ENCODE measurements around the gene NFE2L3. TPM values are rescaled to one million over a fixed set of nuclear protein-coding genes. Genes with fewer than 3 reads are reported as not detected.
"Not testable (repeated sequence)": the region's sequence is repeated elsewhere in the genome, so short reads cannot be mapped to it uniquely, and the experiment has no call there.

The NFE2L3 gene
- total RNA-seq, 1 donor from 2014 or later: 2.8 TPM

DNA sequence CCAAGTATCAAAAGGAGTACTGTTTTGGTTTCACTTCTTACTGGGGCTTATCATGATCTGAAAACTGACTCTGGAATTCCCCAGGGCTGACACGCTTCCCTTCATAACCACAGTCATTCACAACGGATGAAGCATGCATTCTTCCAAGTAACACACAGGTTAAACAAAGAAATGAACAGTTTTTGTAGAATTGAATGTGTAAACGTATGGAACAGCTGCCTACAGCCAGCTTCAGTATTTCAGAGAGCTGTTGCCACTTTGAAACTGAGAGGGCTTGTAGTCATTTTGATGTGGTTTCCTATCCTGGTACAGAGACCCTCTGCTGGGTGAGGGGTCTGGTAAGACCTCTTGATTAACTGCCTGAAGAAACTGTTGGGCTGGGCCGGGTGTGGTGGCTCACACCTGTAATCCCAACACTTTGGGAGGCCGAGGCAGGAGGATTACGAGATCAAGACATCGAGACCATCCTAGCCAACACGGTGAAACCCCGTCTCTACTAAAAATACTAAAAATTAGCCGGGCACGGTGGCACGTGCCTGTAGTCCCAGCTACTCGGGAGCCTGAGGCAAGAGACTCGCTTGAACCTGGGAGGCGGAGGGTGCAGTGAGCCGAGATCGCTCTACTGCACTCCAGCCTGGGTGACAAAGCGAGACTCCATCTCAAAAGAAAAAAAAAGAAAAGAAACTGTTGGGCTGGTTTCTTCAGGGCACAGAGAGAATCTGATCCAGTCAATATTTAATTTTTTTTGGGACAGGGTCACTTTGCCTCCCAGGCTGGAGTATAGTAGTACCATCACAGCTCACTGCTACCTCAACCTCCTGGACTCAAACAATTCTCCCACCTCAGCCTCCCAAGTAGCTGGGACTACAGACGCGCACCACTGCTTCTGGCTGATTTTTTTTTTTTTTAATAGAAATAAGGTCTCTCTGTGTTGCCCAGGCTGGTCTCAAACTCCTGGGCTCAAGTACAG is 4.7 kb downstream of the NFE2L3 start:
- no peak overlapping the region for H3K27ac Mint-ChIP-seq (ENCODE audit: unreplicated experiment)
- DNase-seq (ENCODE audit: low spot score): no peak
- TF ChIP-seq, protein P1, sequence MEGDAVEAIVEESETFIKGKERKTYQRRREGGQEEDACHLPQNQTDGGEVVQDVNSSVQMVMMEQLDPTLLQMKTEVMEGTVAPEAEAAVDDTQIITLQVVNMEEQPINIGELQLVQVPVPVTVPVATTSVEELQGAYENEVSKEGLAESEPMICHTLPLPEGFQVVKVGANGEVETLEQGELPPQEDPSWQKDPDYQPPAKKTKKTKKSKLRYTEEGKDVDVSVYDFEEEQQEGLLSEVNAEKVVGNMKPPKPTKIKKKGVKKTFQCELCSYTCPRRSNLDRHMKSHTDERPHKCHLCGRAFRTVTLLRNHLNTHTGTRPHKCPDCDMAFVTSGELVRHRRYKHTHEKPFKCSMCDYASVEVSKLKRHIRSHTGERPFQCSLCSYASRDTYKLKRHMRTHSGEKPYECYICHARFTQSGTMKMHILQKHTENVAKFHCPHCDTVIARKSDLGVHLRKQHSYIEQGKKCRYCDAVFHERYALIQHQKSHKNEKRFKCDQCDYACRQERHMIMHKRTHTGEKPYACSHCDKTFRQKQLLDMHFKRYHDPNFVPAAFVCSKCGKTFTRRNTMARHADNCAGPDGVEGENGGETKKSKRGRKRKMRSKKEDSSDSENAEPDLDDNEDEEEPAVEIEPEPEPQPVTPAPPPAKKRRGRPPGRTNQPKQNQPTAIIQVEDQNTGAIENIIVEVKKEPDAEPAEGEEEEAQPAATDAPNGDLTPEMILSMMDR (IDR thresholded peaks at IDR 0.05; ENCODE audit: unreplicated experiment): no peak
- peaks cover 8% of the 10 kb centered on the region for H3K9me3 Mint-ChIP-seq (ENCODE audit: unreplicated experiment)
- peaks cover 11% of the 10 kb centered on the region for H3K27me3 Mint-ChIP-seq (ENCODE audit: unreplicated experiment)
- H3K36me3 Mint-ChIP-seq (ENCODE audit: low read depth, unreplicated experiment): peaks cover under 1% of the 10 kb centered on the region
- H3K4me3 Mint-ChIP-seq (ENCODE audit: unreplicated experiment): no peak overlapping the region
- peaks cover 26% of the 10 kb centered on the region for H3K4me1 Mint-ChIP-seq (ENCODE audit: unreplicated experiment)

DNA sequence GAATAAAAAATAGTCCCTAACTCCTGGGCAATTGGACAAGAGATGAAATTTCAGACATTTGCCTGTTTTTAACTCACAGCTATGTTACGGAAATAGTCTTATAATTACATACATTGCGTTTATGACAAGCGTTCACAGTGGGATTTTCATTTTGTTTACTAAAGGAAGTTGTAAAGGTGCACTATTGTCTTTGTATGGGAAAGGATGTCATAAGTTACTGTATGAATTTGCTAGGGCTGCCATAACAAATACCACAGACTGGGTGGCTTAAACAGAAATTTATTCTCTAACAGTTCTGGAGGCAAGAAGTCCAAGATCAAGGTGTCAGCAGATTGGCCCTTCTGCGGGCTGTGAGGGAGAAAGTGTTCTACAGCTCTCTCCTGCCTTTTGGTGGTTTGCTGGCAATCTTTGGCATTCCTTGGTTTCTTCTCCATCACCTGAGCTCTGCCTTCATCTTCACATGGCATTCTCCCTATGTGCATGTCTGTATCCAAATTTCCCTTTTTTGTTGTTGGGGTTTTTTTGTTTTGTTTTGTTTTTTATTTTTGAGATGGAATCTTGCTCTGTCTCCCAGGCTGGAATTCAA is 5.6 kb downstream of the NFE2L3 start:
- H3K4me1 Mint-ChIP-seq (ENCODE audit: unreplicated experiment): peaks cover 26% of the 10 kb centered on the region

DNA sequence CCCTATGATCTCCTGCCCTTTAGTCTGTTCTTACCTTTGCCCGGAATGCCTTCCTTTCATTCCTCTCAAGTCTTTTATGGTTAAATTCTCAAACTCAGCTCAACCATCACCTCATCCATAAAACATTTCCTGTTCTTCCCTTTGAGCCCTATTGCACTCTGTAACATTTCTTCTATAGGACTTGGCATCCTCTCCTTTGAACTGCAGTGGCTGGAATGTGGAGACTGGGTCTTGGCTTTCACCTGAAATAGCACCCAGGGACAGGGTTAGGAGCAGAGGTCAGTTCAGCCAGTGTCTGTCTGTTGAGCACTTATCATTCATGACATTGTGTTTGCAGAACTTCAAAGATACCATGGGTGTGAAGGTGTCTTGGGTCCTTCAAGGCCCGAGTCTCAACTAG is 7.2 kb downstream of the NFE2L3 start:
- Mint-ChIP-seq H3K36me3 (ENCODE audit: low read depth, unreplicated experiment) (no peaks in the 10 kb centered on the region), H3K4me3 (ENCODE audit: unreplicated experiment) (no peak overlapping the region), H3K4me1 (ENCODE audit: unreplicated experiment) (peaks cover 13% of the 10 kb centered on the region), H3K27ac (ENCODE audit: unreplicated experiment) (no peak overlapping the region), H3K27me3 (ENCODE audit: unreplicated experiment) (peaks cover under 1% of the 10 kb centered on the region), H3K9me3 (ENCODE audit: unreplicated experiment) (no peaks in the 10 kb centered on the region)
- TF ChIP-seq, protein P1 (IDR thresholded peaks at IDR 0.05; ENCODE audit: unreplicated experiment): no peak
- no peak for DNase-seq (ENCODE audit: low spot score)

More for the DNA sequence above, 5.6 kb downstream of the NFE2L3 start:
- TF ChIP-seq, protein P1 (IDR thresholded peaks at IDR 0.05; ENCODE audit: unreplicated experiment): no peak
- no peaks in the 10 kb centered on the region for H3K36me3 Mint-ChIP-seq (ENCODE audit: low read depth, unreplicated experiment)
- DNase-seq (ENCODE audit: low spot score): no peak
- no peak overlapping the region for H3K4me3 Mint-ChIP-seq (ENCODE audit: unreplicated experiment)
- peaks cover 11% of the 10 kb centered on the region for H3K27me3 Mint-ChIP-seq (ENCODE audit: unreplicated experiment)
- peaks cover 8% of the 10 kb centered on the region for H3K9me3 Mint-ChIP-seq (ENCODE audit: unreplicated experiment)
- H3K27ac Mint-ChIP-seq (ENCODE audit: unreplicated experiment): no peak overlapping the region

DNA sequence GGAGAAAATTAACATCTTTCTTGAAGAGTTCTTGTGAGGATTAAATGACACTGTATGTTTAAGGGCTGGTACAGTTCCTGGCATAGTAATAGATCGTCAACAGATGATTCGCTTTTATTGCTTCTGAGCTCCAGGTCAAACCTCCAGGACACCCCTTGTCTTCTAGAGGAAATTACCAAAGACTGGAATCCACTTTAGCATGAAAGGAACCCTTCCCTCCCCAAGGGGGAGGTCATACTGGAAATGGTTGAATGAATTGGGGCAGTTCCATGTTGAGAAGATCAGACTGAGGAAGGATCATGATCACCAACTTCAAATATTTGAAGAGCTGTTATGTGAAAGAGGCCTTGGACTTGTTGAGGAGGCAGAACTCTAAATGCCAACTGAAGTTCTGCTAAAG is 8.9 kb downstream of the NFE2L3 start:
- peak overlapping the region; percentile 11 for H3K4me3 Mint-ChIP-seq (ENCODE audit: unreplicated experiment)
- DNase-seq (ENCODE audit: low spot score): no peak
- H3K9me3 Mint-ChIP-seq (ENCODE audit: unreplicated experiment): no peaks in the 10 kb centered on the region
- peaks cover 6% of the 10 kb centered on the region for H3K4me1 Mint-ChIP-seq (ENCODE audit: unreplicated experiment)
- no peaks in the 10 kb centered on the region for H3K36me3 Mint-ChIP-seq (ENCODE audit: low read depth, unreplicated experiment)
- H3K27me3 Mint-ChIP-seq (ENCODE audit: unreplicated experiment): no peaks in the 10 kb centered on the region
- H3K27ac Mint-ChIP-seq (ENCODE audit: unreplicated experiment): peak overlapping the region; percentile 61
- TF ChIP-seq, protein P1 (IDR thresholded peaks at IDR 0.05; ENCODE audit: unreplicated experiment): no peak

DNA sequence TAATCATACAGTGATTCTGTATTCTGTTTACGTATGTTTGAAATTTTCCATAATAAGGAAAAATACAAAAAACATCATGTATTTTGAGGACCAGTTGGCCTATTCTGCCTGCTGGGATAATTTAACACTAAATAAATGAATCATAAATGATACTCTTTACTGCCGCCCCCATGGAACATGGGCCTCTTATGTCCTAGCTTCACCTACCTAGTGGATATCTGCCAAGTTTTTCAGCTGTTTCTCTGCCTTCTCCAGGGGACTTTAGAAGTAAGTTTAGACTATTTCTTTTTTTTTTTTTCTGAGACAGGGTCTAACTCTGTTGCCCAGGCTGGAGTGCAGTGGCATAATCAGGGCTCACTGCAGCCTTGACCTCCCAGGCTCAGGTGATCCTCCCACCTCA is 10.4 kb downstream of the NFE2L3 start:
- H3K27me3 Mint-ChIP-seq (ENCODE audit: unreplicated experiment): no peaks in the 10 kb centered on the region
- H3K36me3 Mint-ChIP-seq (ENCODE audit: low read depth, unreplicated experiment): no peaks in the 10 kb centered on the region
- TF ChIP-seq, protein P1 (IDR thresholded peaks at IDR 0.05; ENCODE audit: unreplicated experiment): no peak
- H3K4me1 Mint-ChIP-seq (ENCODE audit: unreplicated experiment): peaks cover 2% of the 10 kb centered on the region
- no peak for DNase-seq (ENCODE audit: low spot score)
- no peak overlapping the region for H3K27ac Mint-ChIP-seq (ENCODE audit: unreplicated experiment)
- H3K9me3 Mint-ChIP-seq (ENCODE audit: unreplicated experiment): no peaks in the 10 kb centered on the region
- no peak overlapping the region for H3K4me3 Mint-ChIP-seq (ENCODE audit: unreplicated experiment)

DNA sequence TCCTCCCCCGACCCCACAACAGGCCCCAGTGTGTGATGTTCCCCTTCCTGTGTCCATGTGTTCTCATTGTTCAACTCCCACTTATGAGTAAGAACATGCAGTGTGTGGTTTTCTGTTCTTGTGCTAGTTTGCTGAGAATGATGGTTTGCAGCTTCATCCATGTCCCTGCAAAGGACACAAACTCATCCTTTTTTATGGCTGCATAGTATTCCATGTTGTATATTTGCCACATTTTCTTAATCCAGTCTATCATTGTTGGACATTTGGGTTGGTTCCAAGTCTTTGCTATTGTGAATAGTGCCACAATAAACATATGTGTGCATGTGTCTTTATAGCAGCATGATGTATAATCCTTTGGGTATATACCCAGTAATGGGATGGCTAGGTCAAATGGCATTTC is 11.8 kb downstream of the NFE2L3 start:
- not testable (repeated sequence) for H3K27ac Mint-ChIP-seq (ENCODE audit: unreplicated experiment); H3K36me3 Mint-ChIP-seq (ENCODE audit: low read depth, unreplicated experiment); H3K4me1 Mint-ChIP-seq (ENCODE audit: unreplicated experiment); H3K4me3 Mint-ChIP-seq (ENCODE audit: unreplicated experiment); DNase-seq (ENCODE audit: low spot score); H3K27me3 Mint-ChIP-seq (ENCODE audit: unreplicated experiment); H3K9me3 Mint-ChIP-seq (ENCODE audit: unreplicated experiment)
